ENCODE measurements around the gene ZNF385D. TPM values are rescaled to one million over a fixed set of nuclear protein-coding genes. Genes with fewer than 3 reads are reported as not detected.

The ZNF385D gene
- total RNA-seq, 1 donor from 2014 or later: 13.5 TPM

GRCh38 chr3:21587894-21588293, 163.1 kb downstream of the ZNF385D start:
- TF ChIP-seq CTCF (IDR thresholded peaks at IDR 0.05): no peak
- TF ChIP-seq POLR2A (IDR thresholded peaks at IDR 0.05): no peak
- no peak for TF ChIP-seq POLR2AphosphoS5 (IDR thresholded peaks at IDR 0.05; ENCODE audit: insufficient read depth in 1 of 2, low read depth in 1 of 2)
- no peaks in the 10 kb centered on the region for H3K4me1 ChIP-seq
- H3K36me3 ChIP-seq: no peaks in the 10 kb centered on the region
- H3K4me3 ChIP-seq: no peak overlapping the region
- no peak overlapping the region for H3K27ac ChIP-seq
- H3K27me3 ChIP-seq: no peaks in the 10 kb centered on the region
- no peaks in the 10 kb centered on the region for H3K9me3 ChIP-seq
- DNase-seq (ENCODE audit: extremely low spot score in 2 of 2): no peak
- intact Hi-C loops (cut with DNase I): no loop called here

- DNase-seq (ENCODE audit: extremely low spot score in 2 of 2): no peak
Observed at GRCh38 chr3:21585216-21585740, 165.7 kb downstream of the ZNF385D start.

GRCh38 chr3:21573291-21573690, 177.7 kb downstream of the ZNF385D start:
- TF ChIP-seq POLR2A (IDR thresholded peaks at IDR 0.05): no peak
- TF ChIP-seq CTCF (IDR thresholded peaks at IDR 0.05): no peak
- no peak for TF ChIP-seq POLR2AphosphoS5 (IDR thresholded peaks at IDR 0.05; ENCODE audit: insufficient read depth in 1 of 2, low read depth in 1 of 2)
- H3K9me3 ChIP-seq: no peaks in the 10 kb centered on the region
- no peak overlapping the region for H3K4me3 ChIP-seq
- H3K36me3 ChIP-seq: no peaks in the 10 kb centered on the region
- H3K27ac ChIP-seq: no peak overlapping the region
- H3K27me3 ChIP-seq: no peaks in the 10 kb centered on the region
- H3K4me1 ChIP-seq: no peaks in the 10 kb centered on the region
- intact Hi-C loops (cut with DNase I): no loop called here
- no peak for DNase-seq (ENCODE audit: extremely low spot score in 2 of 2)

More at GRCh38 chr3:21585216-21585740, 165.7 kb downstream of the ZNF385D start:
- Histone ChIP-seq H3K27me3 (no peaks in the 10 kb centered on the region), H3K4me3 (no peak overlapping the region), H3K4me1 (no peaks in the 10 kb centered on the region), H3K36me3 (no peaks in the 10 kb centered on the region), H3K27ac (no peak overlapping the region), H3K9me3 (no peaks in the 10 kb centered on the region)
- intact Hi-C loops (cut with DNase I): no loop called here
- TF ChIP-seq CTCF (IDR thresholded peaks at IDR 0.05): no peak
- no peak for TF ChIP-seq POLR2A (IDR thresholded peaks at IDR 0.05)
- no peak for TF ChIP-seq POLR2AphosphoS5 (IDR thresholded peaks at IDR 0.05; ENCODE audit: insufficient read depth in 1 of 2, low read depth in 1 of 2)

GRCh38 chr3:21564531-21564930, 186.5 kb downstream of the ZNF385D start:
- H3K27ac ChIP-seq: no peak overlapping the region
- intact Hi-C loops (cut with DNase I): no loop called here
- no peaks in the 10 kb centered on the region for H3K9me3 ChIP-seq
- no peaks in the 10 kb centered on the region for H3K27me3 ChIP-seq
- H3K4me3 ChIP-seq: no peak overlapping the region
- H3K4me1 ChIP-seq: no peaks in the 10 kb centered on the region
- no peak for DNase-seq (ENCODE audit: extremely low spot score in 2 of 2)
- TF ChIP-seq POLR2AphosphoS5 (IDR thresholded peaks at IDR 0.05; ENCODE audit: insufficient read depth in 1 of 2, low read depth in 1 of 2) (no peak), CTCF (IDR thresholded peaks at IDR 0.05) (no peak), POLR2A (IDR thresholded peaks at IDR 0.05) (no peak)
- H3K36me3 ChIP-seq: no peaks in the 10 kb centered on the region

- TF ChIP-seq POLR2AphosphoS5 (IDR thresholded peaks at IDR 0.05; ENCODE audit: insufficient read depth in 1 of 2, low read depth in 1 of 2) (no peak), POLR2A (IDR thresholded peaks at IDR 0.05) (no peak)
- DNase-seq (ENCODE audit: extremely low spot score in 2 of 2): no peak
- Histone ChIP-seq H3K27me3 (no peaks in the 10 kb centered on the region), H3K27ac (no peak overlapping the region), H3K36me3 (no peaks in the 10 kb centered on the region), H3K4me3 (no peak overlapping the region), H3K9me3 (no peaks in the 10 kb centered on the region), H3K4me1 (no peaks in the 10 kb centered on the region)
- intact Hi-C loops (cut with DNase I): no loop called here
Observed at GRCh38 chr3:21562243-21562642, 188.8 kb downstream of the ZNF385D start.
